K562 (cell line): ENCODE measurements around the gene RAB27B. TPM values are rescaled to one million over a fixed set of nuclear protein-coding genes. Genes with fewer than 3 reads are reported as not detected.

Experiments used
- ATAC-seq: fragments of 200-7000 bp; cut with Tn5 transposase; 3 replicates; pipeline ENCODE4 v1.9.1; 2020; ENCODE audit warnings: moderate library complexity
- BruUV-seq: library from RNA; stranded (reverse); fragments of 400-500 nt; replicated peaks from 2 replicates; lab custom pipeline; 2021; lab: Mats Ljungman, UMichigan
- CTCF ChIA-PET: fragments of 300-600 bp; formaldehyde crosslinking; extraction: SDS; loops from one replicate; lab custom pipeline; 2021; ENCODE audit warnings: low intra/inter-chr PET ratio; lab: Yijun Ruan, JAX
- POLR2A ChIA-PET: fragments of 300-600, 350-650 bp; sonication (Branson Sonifier 250); formaldehyde crosslinking; extraction: SDS; loops from one replicate; lab custom pipeline; 2021; ENCODE audit warnings: antibody characterized with exemption, inconsistent platforms; lab: Yijun Ruan, JAX
- DNase-seq, 4 experiments: peaks; one replicate each; pipeline versions ENCODE4 v3.0.0 to v3.0.0-alpha.2; 2011 to 2018; ENCODE audit warnings: low spot score in 3 of 4, mixed read lengths in 3 of 4; ENCODE audit errors: extremely low read depth in 1 of 4
- FAIRE-seq: peaks from 2 replicates; lab custom pipeline; 2011; peaks lifted over from hg19 to GRCh38; lab: Jason Lieb, UNC
- H2AFZ ChIP-seq: 2 replicates; pipeline ENCODE4 v1.6.0; 2011; ENCODE audit warnings: low read depth, low read length, control low read depth, inconsistent platforms
- H3K27ac ChIP-seq: fragments of 200-600 bp; 3 replicates; pipeline ENCODE4 v1.8.0; 2011; ENCODE audit warnings: low read depth, mild to moderate bottlenecking, control low read depth, inconsistent platforms, low read length, moderate library complexity, mixed read lengths; ENCODE audit errors: extremely low read depth
- H3K27me3 ChIP-seq, 2 experiments: fragments of 300-600 bp in 1 of 2; 2 replicates in 1 of 2; 3 replicates in 1 of 2; pipeline versions ENCODE4 v1.6.0 to v1.8.0; 2011; ENCODE audit warnings: inconsistent platforms in 2 of 2, low read length in 2 of 2, mild to moderate bottlenecking in 1 of 2, mixed read lengths in 1 of 2, moderate library complexity in 1 of 2; ENCODE audit not compliant: control insufficient read depth in 2 of 2, insufficient read depth in 2 of 2
- H3K36me3 ChIP-seq: fragments of 300-600 bp; 3 replicates; pipeline ENCODE4 v1.8.0; 2011; ENCODE audit warnings: mild to moderate bottlenecking, low read length, inconsistent platforms; ENCODE audit not compliant: control insufficient read depth, insufficient read depth
- H3K4me1 ChIP-seq, 2 experiments: fragments of 200-600 bp in 1 of 2; replicated peaks in 1 of 2; 2 replicates in 1 of 2; 3 replicates in 1 of 2; pipeline versions ENCODE4 v1.5.1 to v1.8.0; 2011; ENCODE audit warnings: inconsistent platforms in 2 of 2, low read length in 2 of 2, mild to moderate bottlenecking in 1 of 2, mixed read lengths in 1 of 2, moderate library complexity in 1 of 2; ENCODE audit not compliant: control insufficient read depth in 2 of 2, insufficient read depth in 2 of 2
- H3K4me2 ChIP-seq: 2 replicates; pipeline ENCODE4 v1.6.1; 2011; ENCODE audit warnings: low read length, control low read depth, inconsistent platforms, mixed read lengths; ENCODE audit not compliant: insufficient read depth
- H3K4me3 ChIP-seq: fragments of 200-600 bp; sonication (generic), shearing (Covaris generic); 2 replicates; pipeline ENCODE4 v1.5.1; 2016; ENCODE audit warnings: control low read depth, inconsistent platforms
- H3K79me2 ChIP-seq: fragments of 200-600 bp; 3 replicates; pipeline ENCODE4 v1.8.0; 2011; ENCODE audit warnings: low read length, inconsistent platforms; ENCODE audit not compliant: control insufficient read depth, insufficient read depth
- H3K9ac ChIP-seq, 2 experiments: 2 replicates each; pipeline versions ENCODE4 v1.6.0 to v1.6.1; 2011; ENCODE audit warnings: low read depth in 2 of 2, low read length in 2 of 2, control low read depth in 1 of 2, inconsistent platforms in 1 of 2, mild to moderate bottlenecking in 1 of 2, mixed read lengths in 1 of 2; ENCODE audit not compliant: insufficient read depth in 1 of 2
- H3K9me1 ChIP-seq: one replicate; pipeline ENCODE4 v1.6.0; 2011; ENCODE audit warnings: inconsistent platforms, mild to moderate bottlenecking, low read length, moderate library complexity; ENCODE audit not compliant: control insufficient read depth, insufficient read depth
- H3K9me3 ChIP-seq: replicated peaks from 2 replicates; pipeline ENCODE4 v1.5.1; 2011; ENCODE audit warnings: low read depth, low read length, inconsistent platforms; ENCODE audit not compliant: control insufficient read depth, insufficient read depth
- H4K20me1 ChIP-seq: replicated peaks from 2 replicates; pipeline ENCODE4 v1.6.1; 2011; ENCODE audit warnings: low read length, inconsistent platforms, mixed read lengths; ENCODE audit not compliant: control insufficient read depth, insufficient read depth
- CBX1 ChIP-seq: sonication (generic); IDR thresholded peaks from 2 replicates; pipeline ENCODE4 v1.6.1; 2016; ENCODE audit warnings: antibody characterized with exemption, low read depth, mild to moderate bottlenecking
- CBX3 ChIP-seq, 2 experiments: IDR thresholded peaks; 1 replicate in 1 of 2; 2 replicates in 1 of 2; pipeline ENCODE4 v1.6.1; 2012; ENCODE audit warnings: inconsistent platforms in 2 of 2, low read length in 2 of 2, borderline replicate concordance in 1 of 2, control low read depth in 1 of 2
- CREBBP ChIP-seq: IDR thresholded peaks from one replicate; pipeline ENCODE4 v1.6.1; 2012; ENCODE audit warnings: low read depth, mild to moderate bottlenecking, control low read depth, inconsistent platforms, low read length
- ETS2 ChIP-seq: IDR thresholded peaks from 2 replicates; pipeline ENCODE4 v1.6.1; 2016; ENCODE audit warnings: borderline replicate concordance, missing genetic modification characterization, mild to moderate bottlenecking, moderate library complexity, missing compliant biosample characterization; ENCODE audit not compliant: poor library complexity, severe bottlenecking
- FOXJ2 ChIP-seq: fragments of 200-800 bp; sonication (Bioruptor generic); IDR thresholded peaks from 2 replicates; pipeline ENCODE4 v1.6.1; 2016; ENCODE audit warnings: missing genetic modification characterization, missing compliant biosample characterization
- GTF2E2 ChIP-seq: fragments of 200-800 bp; sonication (Bioruptor generic); IDR thresholded peaks from 2 replicates; pipeline ENCODE4 v1.6.1; 2016; ENCODE audit warnings: missing genetic modification characterization, missing compliant biosample characterization
- HDAC6 ChIP-seq: IDR thresholded peaks from 2 replicates; pipeline ENCODE4 v1.6.1; 2012; ENCODE audit warnings: low read depth, mild to moderate bottlenecking, control low read depth, inconsistent platforms, low read length, moderate library complexity
- HIVEP1 ChIP-seq: fragments of 250-450 bp; sonication (Bioruptor Pico); IDR thresholded peaks from 2 replicates; pipeline ENCODE4 v1.4.0; 2020; ENCODE audit warnings: mild to moderate bottlenecking
- NFIX ChIP-seq: fragments of 250-450 bp; sonication (Bioruptor Pico); IDR thresholded peaks from 2 replicates; pipeline ENCODE4 v1.4.0; 2020; ENCODE audit warnings: low read depth, mild to moderate bottlenecking, moderate library complexity
- SAFB ChIP-seq: fragments of 200-400 bp; formaldehyde crosslinking; IDR thresholded peaks from 2 replicates; pipeline ENCODE4 v1.6.1; 2017; ENCODE audit warnings: low read depth, low read length, borderline replicate concordance
- SMARCB1 ChIP-seq: IDR thresholded peaks from 2 replicates; pipeline ENCODE4 v1.6.1; 2011; ENCODE audit warnings: improper control_type of control experiment, low read depth; ENCODE audit not compliant: insufficient read length
- SMARCC2 ChIP-seq: fragments of 450-650 bp; IDR thresholded peaks from 2 replicates; pipeline ENCODE4 v1.6.1; 2017; ENCODE audit warnings: antibody characterized with exemption, moderate library complexity, mild to moderate bottlenecking, low read depth
- ZNF384 ChIP-seq: IDR thresholded peaks from 2 replicates; pipeline ENCODE4 v1.6.1; 2012; ENCODE audit warnings: low read depth, low read length, improper control_type of control experiment
- ZNF445 ChIP-seq: fragments of 250-450 bp; sonication (Bioruptor Pico); IDR thresholded peaks from 2 replicates; pipeline ENCODE4 v1.4.0; 2020; ENCODE audit warnings: low read depth, mild to moderate bottlenecking, moderate library complexity
- WGBS: fragments of 100-300 bp; shearing (Covaris generic); methylation state at CpG from one replicate; pipeline ENCODE4 v1.1.6; 2016; ENCODE audit warnings: low coverage, mixed read lengths; ENCODE audit not compliant: insufficient coverage; ENCODE audit errors: missing lambda C conversion rate; 5-methylcytosine and 5-hydroxymethylcytosine counted together
- in situ Hi-C: fragments of 300-500 bp; cut with MboI; formaldehyde crosslinking; loops from 4 replicates; pipeline ENCODE4 v1.15.0; 2018; ENCODE audit warnings: inconsistent platforms, mixed read lengths
- intact Hi-C: fragments of 100-400 bp; cut with micrococcal nuclease; formaldehyde crosslinking; loops from 2 replicates; pipeline ENCODE4 v1.14.2; 2022
- polyA plus RNA-seq, 8 experiments: library from polyadenylated mRNA; depleted of rRNA in 4 of 8; stranded (reverse) in 5 of 8; unstranded in 3 of 8; fragments of >200 nt; fragmentation: Nextera tagmentation in 2 of 8; fragmentation: Illumina TruSeq in 1 of 8; extraction: Ambion mirVana in 2 of 8; extraction: Trizol in 1 of 8; gene quantifications; 2 replicates each; pipeline versions ENCODE4 v1.2.1 to v1.2.3, GENCODE V29; 2011 to 2014; ENCODE audit warnings: inconsistent platforms in 1 of 8, missing spikeins in 1 of 8
- total RNA-seq, 7 experiments: library from RNA; depleted of rRNA in 6 of 7; stranded (reverse); fragments of >200 nt in 6 of 7; fragmentation: Illumina TruSeq in 2 of 7; extraction: Trizol in 2 of 7; gene quantifications; 2 replicates each; pipeline versions ENCODE4 v1.2.1 to v1.2.3, GENCODE V29; 2011 to 2021; ENCODE audit warnings: low replicate concordance in 1 of 7
- TF ChIP-seq, protein P1 (sequence below): fragments of 450-650 bp; IDR thresholded peaks from 2 replicates; pipeline ENCODE4 v1.6.1; 2016
- TF ChIP-seq, protein P2 (sequence below): fragments of 450-650 bp; IDR thresholded peaks from 2 replicates; pipeline ENCODE4 v1.6.1; 2016; ENCODE audit warnings: antibody characterized with exemption
- TF ChIP-seq, protein P3 (sequence below): sonication (generic); formaldehyde crosslinking; IDR thresholded peaks from 2 replicates; pipeline ENCODE4 v1.8.0; 2022; ENCODE audit warnings: mild to moderate bottlenecking, low read depth, missing genetic modification reagents
- TF ChIP-seq, protein P4 (sequence below): fragments of 450-650 bp; formaldehyde crosslinking; IDR thresholded peaks from 2 replicates; pipeline ENCODE4 v1.4.0; 2020; ENCODE audit warnings: mild to moderate bottlenecking, mixed read lengths

RAB27B gene
- total and polyA plus RNA-seq, 9 of the 15 experiments (the other 6 are each of a cell fraction or from before 2014, with no cell fraction given), result 0.44 to 5.7 (median 1.2) TPM

DNA sequence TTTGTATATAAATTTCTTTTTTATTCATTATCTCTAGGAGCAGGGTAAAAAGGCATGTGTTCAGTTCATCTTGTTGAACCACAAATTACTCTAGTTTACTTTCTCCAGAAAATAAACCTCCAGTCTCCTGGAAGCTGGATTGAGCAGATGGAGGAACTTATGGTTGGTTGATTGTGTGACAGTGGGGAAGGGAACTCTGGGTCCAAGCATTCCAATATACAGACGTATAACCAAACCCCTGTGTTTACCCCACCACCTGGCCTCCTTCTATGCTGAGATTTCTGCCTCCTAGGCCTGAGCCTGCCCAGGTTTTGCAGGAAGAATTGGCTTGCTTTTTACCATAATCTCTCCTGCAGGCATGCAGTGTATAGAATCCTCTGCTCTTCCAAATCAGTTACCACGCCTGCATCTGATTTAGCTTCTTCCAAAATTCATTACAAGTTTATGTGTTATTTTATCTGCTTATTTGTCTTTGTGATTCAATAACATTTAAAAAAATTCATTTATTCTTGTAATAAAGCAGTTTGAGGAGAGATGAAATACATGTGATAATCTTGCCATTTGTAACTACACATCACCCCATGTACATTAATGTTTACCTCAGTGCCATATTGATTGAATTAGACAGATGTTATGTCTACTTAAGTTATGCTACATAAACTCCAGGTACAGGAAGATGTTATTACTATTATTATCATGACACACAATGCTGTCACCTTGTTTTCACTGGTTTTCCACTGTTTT is 2.5 kb upstream of the RAB27B start:
- ATAC-seq, result no peak
- Histone ChIP-seq H3K4me3 (no peak overlapping the region), H2AFZ (no peak overlapping the region), H3K9ac (no peak overlapping the region), H3K4me2 (no peak overlapping the region), H3K9me3 (no peaks in the 10 kb centered on the region), H3K9me1 (no peaks in the 10 kb centered on the region), H3K79me2 (no peaks in the 10 kb centered on the region), H3K27me3 (no peaks in the 10 kb centered on the region), H3K4me1 (peaks cover 5 to 7% of the 10 kb centered on the region in 2 experiments; a peak in 4 of 5 replicates), H3K36me3 (no peaks in the 10 kb centered on the region), H3K27ac (no peak overlapping the region), H4K20me1 (no peaks in the 10 kb centered on the region)
- 56% methylated on average over 2 of the region's 2 CpGs for WGBS
- in situ Hi-C loops (no loop called here), intact Hi-C loops (no loop called here)
- no peak for FAIRE-seq
- ChIA-PET POLR2A (no interaction called here), CTCF (no interaction called here)
- no TSS peak for BruUV-seq
- no peak for DNase-seq
- TF ChIP-seq FOXJ2 (no peak), HDAC6 (no peak), NFIX (no peak), SMARCB1 (no peak), HIVEP1 (CRISPR knock-in tag) (no peak), SMARCC2 (no peak), SAFB (no peak), GTF2E2 (tag) (no peak), ETS2 (no peak), CBX1 (no peak), ZNF384 (no peak), ZNF445 (no peak), CBX3 (IDR thresholded peaks at IDR 0.05; ENCODE audit: borderline replicate concordance in 1 of 2, low read length in 2 of 2) (no peak), CREBBP (no peak)
- TF ChIP-seq, protein P1, sequence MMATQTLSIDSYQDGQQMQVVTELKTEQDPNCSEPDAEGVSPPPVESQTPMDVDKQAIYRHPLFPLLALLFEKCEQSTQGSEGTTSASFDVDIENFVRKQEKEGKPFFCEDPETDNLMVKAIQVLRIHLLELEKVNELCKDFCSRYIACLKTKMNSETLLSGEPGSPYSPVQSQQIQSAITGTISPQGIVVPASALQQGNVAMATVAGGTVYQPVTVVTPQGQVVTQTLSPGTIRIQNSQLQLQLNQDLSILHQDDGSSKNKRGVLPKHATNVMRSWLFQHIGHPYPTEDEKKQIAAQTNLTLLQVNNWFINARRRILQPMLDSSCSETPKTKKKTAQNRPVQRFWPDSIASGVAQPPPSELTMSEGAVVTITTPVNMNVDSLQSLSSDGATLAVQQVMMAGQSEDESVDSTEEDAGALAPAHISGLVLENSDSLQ, result no peak
- TF ChIP-seq, protein P2, sequence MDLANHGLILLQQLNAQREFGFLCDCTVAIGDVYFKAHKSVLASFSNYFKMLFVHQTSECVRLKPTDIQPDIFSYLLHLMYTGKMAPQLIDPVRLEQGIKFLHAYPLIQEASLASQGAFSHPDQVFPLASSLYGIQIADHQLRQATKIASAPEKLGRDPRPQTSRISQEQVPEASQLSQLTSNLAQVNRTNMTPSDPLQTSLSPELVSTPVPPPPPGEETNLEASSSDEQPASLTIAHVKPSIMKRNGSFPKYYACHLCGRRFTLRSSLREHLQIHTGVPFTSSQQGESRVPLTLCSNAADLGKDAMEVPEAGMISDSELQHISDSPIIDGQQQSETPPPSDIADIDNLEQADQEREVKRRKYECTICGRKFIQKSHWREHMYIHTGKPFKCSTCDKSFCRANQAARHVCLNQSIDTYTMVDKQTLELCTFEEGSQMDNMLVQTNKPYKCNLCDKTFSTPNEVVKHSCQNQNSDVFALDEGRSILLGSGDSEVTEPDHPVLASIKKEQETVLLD, result no peak
- TF ChIP-seq, protein P3, sequence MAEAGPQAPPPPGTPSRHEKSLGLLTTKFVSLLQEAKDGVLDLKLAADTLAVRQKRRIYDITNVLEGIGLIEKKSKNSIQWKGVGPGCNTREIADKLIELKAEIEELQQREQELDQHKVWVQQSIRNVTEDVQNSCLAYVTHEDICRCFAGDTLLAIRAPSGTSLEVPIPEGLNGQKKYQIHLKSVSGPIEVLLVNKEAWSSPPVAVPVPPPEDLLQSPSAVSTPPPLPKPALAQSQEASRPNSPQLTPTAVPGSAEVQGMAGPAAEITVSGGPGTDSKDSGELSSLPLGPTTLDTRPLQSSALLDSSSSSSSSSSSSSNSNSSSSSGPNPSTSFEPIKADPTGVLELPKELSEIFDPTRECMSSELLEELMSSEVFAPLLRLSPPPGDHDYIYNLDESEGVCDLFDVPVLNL (CRISPR knock-in tag), result no peak
- TF ChIP-seq, protein P4, sequence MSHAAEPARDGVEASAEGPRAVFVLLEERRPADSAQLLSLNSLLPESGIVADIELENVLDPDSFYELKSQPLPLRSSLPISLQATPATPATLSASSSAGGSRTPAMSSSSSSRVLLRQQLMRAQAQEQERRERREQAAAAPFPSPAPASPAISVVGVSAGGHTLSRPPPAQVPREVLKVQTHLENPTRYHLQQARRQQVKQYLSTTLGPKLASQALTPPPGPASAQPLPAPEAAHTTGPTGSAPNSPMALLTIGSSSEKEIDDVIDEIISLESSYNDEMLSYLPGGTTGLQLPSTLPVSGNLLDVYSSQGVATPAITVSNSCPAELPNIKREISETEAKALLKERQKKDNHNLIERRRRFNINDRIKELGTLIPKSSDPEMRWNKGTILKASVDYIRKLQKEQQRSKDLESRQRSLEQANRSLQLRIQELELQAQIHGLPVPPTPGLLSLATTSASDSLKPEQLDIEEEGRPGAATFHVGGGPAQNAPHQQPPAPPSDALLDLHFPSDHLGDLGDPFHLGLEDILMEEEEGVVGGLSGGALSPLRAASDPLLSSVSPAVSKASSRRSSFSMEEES (CRISPR knock-in tag), result no peak
